ENCODE results near the gene RAMP1. TPM values are rescaled to one million over a fixed set of nuclear protein-coding genes. Genes with fewer than 3 reads are reported as not detected.

The RAMP1 gene
- total RNA-seq, 1 donor from 2014 or later: 6.5 TPM

- H3K4me3 ChIP-seq (ENCODE audit: low read depth, low read length): no peak overlapping the region
- TF ChIP-seq, protein P1, sequence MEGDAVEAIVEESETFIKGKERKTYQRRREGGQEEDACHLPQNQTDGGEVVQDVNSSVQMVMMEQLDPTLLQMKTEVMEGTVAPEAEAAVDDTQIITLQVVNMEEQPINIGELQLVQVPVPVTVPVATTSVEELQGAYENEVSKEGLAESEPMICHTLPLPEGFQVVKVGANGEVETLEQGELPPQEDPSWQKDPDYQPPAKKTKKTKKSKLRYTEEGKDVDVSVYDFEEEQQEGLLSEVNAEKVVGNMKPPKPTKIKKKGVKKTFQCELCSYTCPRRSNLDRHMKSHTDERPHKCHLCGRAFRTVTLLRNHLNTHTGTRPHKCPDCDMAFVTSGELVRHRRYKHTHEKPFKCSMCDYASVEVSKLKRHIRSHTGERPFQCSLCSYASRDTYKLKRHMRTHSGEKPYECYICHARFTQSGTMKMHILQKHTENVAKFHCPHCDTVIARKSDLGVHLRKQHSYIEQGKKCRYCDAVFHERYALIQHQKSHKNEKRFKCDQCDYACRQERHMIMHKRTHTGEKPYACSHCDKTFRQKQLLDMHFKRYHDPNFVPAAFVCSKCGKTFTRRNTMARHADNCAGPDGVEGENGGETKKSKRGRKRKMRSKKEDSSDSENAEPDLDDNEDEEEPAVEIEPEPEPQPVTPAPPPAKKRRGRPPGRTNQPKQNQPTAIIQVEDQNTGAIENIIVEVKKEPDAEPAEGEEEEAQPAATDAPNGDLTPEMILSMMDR (conservative IDR thresholded peaks at IDR 0.05; ENCODE audit: low read depth, low read length): no peak
- DNase-seq (ENCODE audit: low read depth): peak; percentile 4
Measured at GRCh38 chr2:237888389-237888788, 29.0 kb downstream of the RAMP1 start.

DNA sequence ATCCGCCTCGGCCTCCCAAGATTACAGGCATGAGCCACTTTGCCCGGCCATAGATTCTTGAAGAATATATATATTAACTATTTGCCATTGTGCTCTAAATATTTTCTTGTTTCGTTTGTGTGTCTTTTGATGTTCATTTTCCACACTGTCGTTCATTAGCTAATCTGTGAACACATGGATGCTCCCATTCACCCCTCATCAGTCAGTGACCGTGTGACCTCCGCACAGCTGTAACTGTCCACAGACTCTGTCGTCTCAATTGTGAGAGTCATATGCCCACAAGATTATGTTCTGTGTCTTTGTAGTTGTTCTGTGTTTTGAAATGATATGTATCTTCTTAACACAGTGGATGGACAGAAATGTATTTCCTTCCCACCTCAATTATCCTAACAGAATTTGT lies 29.6 kb downstream of the RAMP1 start:
- TF ChIP-seq, protein P1 (conservative IDR thresholded peaks at IDR 0.05; ENCODE audit: low read depth, low read length): no peak
- H3K4me3 ChIP-seq (ENCODE audit: low read depth, low read length): no peak overlapping the region
- DNase-seq (ENCODE audit: low read depth): no peak

- TF ChIP-seq, protein P1 (conservative IDR thresholded peaks at IDR 0.05; ENCODE audit: low read depth, low read length): no peak
- H3K4me3 ChIP-seq (ENCODE audit: low read depth, low read length): no peak overlapping the region
- DNase-seq (ENCODE audit: low read depth): no peak
Measured at GRCh38 chr2:237889811-237890210, 30.4 kb downstream of the RAMP1 start.

DNA sequence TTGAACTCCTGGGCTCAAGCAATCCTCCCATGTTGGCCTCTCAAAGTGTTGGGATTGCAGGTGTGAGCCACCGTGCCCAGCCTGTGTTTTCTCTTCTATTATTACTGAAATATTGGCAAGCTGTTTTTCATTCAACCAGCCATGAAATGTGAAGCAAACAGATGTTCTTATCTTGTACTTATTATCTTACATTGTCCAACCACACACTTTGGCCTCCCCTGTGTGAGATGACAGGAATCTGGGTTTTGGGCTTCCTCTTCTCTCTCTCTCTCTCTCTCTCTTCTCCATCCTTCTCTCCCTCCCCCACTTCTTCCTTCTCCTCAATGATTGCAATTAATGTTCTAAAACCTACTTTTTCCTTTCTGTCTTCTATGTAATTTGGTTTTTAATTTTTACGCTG lies 33.1 kb downstream of the RAMP1 start:
- no peak for DNase-seq (ENCODE audit: low read depth)
- TF ChIP-seq, protein P1 (conservative IDR thresholded peaks at IDR 0.05; ENCODE audit: low read depth, low read length): no peak
- H3K4me3 ChIP-seq (ENCODE audit: low read depth, low read length): no peak overlapping the region

DNA sequence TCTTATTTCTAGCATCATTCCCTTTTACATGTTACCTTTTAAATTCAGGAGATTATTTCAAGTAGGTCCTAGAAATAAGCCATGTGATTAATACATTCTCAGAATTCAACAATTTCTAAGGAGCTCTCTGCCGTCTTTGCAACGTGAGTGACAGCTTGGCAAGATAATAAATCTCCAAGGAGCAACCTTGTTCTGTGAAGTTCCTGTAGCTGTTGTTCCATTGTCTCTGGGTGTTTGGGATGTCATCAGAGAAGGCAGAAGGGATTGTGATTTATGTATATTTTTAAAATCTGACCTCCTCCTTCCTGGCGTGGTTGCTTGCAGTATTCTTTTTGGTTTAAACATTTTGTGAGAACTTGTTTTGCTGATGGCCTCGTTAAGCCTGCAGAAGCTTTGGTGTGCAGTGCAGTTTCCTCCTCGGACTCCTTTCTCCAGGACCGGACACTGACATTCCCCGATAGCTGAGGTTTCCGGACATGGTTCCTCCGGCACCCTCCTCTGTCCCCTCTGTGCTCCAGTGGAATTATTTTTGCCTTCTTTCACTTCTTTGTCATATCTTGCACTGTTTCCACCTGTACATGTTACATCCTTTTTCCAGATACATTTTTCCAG lies 33.7 kb downstream of the RAMP1 start:
- no peak for DNase-seq (ENCODE audit: low read depth)
- no peak overlapping the region for H3K4me3 ChIP-seq (ENCODE audit: low read depth, low read length)
- TF ChIP-seq, protein P1 (conservative IDR thresholded peaks at IDR 0.05; ENCODE audit: low read depth, low read length): no peak

GRCh38 chr2:237894396-237894979 lies 35.1 kb downstream of the RAMP1 start:
- TF ChIP-seq, protein P1 (conservative IDR thresholded peaks at IDR 0.05; ENCODE audit: low read depth, low read length): no peak
- H3K4me3 ChIP-seq (ENCODE audit: low read depth, low read length): no peak overlapping the region

More at GRCh38 chr2:237894396-237894979, 35.1 kb downstream of the RAMP1 start:
- no peak for DNase-seq (ENCODE audit: low read depth)
